GM11168 (cell line): ENCODE data around the gene NAGLU.

Experiments
- in situ Hi-C: fragments of 300-500 bp; cut with MboI; formaldehyde crosslinking; loops from one replicate; pipeline ENCODE4 v1.12.0; 2022; ENCODE audit warnings: low sequenced_read_pairs; ENCODE audit not compliant: unreplicated experiment

The NAGLU gene

DNA sequence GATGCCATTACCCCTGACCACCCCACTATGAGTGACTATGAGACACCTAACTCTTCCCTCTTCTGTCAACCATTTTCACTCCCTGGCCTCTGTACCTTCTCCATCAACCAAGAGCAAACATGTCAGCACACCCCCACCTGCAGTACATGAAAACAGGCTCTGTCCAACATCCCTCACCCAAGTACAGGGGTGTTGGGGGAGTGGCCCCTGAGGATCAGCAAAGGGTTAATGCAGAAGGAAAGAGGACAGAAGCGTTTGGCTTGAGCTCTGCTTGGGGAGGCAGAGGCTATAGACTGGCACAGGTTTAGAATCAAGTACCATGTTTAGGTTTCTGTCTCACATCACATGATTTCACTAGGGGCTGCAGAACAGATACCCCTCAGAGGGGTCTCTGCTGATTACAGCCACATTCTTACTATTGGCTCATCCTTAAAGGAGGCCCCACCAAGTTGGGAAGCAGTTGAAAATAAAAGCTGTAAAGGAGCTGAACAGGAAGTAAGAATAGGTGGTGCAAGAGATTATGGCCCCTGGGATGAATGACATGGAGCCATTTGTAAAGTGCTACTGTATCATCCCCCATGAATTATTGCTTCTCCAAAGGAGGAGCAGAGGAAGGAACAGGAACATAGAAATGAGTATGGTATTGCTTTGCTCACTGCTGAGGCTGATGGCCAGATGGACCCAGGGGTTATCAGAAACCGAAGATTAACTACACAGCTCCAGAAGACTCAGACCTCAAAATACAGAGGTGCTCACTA is 43.9 kb downstream of the NAGLU start:
- in situ Hi-C loops, result loop anchor here (5.0 to 10.0 kb wide), 2 partner anchors 87 to 185 kb away; partner anchors contain the start of gene RAMP2

DNA sequence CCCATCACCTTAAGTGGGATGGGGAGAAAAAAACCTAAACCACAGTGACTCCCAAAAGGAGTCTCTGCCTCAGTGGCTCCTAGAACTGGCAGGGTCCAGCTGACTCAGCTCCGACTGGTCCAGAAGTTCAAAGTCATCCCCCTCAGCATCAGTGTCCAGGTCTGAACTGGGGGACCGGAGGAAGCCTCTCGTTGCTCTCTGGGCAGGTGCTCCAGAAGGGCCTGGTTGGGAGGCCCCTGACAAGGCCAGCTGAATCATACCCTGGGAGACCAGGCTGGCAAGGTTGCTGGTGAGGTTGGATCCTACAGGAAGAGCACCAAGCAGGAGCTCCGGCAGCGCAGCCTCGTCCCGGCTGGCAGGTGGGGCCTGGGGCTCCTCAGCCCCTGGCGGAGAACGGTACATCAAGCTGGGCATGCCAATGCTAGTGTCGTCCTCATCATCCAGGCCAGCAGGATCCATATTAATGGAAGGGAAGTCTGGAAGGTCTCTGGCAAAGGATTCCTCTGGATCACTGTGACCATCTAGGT is 45.8 kb downstream of the NAGLU start:
- in situ Hi-C loops, result loop anchor here (5.0 kb wide), 1 partner anchor 85 kb away; no protein-coding TSS in a partner anchor

DNA sequence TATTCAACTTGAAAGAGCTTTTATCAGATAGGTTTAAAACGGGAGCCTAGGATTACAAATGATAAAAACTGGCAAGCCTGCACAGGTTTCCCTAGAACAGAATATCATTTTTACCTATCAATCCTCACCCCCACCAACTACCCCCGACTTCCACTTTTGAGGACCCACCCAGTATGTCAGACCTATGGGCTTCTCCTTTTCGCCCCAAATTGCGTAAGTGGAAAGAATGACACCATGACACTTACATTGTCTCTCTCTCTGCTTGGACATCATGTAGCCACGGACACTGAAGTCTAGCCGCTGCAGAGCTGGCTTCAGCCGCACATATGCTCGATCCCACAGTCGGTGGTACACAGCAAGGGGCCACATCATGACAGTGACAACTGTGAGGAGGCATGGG is 48.8 kb downstream of the NAGLU start:
- in situ Hi-C loops, result loop anchor here (5.0 kb wide), 1 partner anchor 82 kb away; no protein-coding TSS in a partner anchor

DNA sequence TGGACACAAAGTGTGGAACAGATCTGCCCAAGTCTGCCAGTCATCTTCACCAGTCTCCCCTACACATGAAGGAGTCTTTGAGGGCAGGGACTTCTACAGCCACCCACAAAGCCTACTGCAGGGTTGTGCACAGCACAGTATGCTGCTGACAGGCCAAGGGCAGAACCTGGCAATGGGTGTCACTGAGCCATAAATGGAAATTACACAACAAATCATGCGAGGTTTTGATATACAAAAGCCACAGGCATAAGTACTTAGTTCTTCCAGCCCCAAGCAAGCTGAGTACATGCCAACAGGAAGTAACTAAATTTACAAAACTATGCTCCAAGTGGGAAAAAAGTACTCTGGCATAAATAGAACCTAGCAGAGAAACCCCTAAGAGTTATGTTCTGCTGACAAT is 49.3 kb downstream of the NAGLU start:
- in situ Hi-C loops, result no loop called here

DNA sequence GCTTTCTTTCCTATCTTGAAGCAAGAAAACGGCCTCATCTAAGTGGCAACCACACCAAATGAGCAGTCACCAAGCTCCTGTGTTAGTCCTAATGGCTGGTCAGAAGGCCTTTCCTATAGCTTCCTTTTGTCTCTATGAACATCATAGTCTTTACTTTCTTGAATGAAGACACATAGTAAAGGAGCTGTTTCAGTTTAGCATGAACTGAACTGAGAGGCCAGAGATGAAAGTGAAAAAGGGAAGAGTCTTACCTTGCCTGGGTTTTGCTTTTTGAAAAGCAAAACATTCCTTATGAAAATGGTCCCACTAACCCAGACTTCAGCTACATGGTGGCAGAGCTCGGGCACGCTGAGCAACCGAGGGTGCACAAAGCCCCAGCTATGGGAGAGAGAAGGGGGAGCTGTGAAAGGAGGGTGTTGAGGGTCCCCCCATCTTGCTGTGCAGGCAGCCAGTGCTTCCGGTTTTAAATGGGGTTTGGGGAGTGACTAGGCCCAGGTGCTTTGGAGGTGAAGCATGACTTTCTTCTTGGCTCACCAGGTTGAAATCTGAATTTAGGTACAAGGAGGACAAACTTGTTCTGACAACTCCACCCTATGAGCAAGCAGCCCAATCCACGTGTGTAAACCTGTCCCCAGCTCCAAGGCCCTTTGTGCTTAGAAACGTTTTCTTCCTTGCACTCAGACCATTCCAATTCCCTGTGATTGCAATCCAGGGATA is 50.6 kb downstream of the NAGLU start:
- in situ Hi-C loops, result no loop called here

DNA sequence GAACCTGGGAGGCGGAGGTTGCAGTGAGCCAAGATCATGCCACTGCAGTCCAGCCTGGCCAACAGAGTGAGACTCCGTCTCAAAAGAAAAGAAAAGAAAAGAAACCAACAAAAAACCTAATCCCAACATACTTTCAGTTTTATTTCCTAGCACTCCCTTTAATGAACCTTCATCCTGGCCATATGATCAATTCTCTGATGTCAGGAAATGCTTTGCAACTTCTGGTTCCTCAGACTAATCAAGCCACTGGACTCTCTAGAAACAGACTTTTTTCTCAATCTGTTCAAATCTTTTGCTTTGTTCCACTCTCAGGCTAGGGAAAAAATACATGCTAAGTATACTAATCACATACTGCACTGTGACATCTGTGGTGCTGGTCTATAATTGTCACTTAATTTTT is 54.8 kb downstream of the NAGLU start:
- in situ Hi-C loops, result no loop called here

DNA sequence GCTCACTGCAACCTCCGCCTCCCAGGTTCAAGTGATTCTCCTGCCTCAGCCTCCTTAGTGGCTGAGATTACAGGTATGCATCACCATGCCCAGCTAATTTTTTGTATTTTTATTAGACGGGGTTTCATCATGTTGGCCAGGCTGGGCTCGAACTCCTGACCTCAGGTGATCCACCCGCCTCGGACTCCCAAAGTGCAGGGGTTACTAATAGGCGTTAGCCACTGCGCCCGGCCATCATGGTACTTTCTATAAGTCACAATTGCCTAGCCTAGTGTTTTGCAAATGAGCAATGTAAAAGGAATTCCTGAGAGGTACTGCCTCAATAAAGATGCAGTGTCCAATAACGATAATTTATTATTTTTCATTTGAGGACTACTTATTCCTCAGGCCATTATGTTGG is 55.4 kb downstream of the NAGLU start:
- in situ Hi-C loops, result no loop called here
